K562 (cell line): ENCODE results near the gene PRSS27. TPM values are rescaled to one million over a fixed set of nuclear protein-coding genes. Genes with fewer than 3 reads are reported as not detected.
A peak's percentile ranks its signal among the peaks of the same experiment; 100 is the strongest.

Experiments
- ATAC-seq: fragments of 200-7000 bp; cut with Tn5 transposase; 3 replicates; pipeline ENCODE4 v1.9.1; 2020; ENCODE audit warnings: moderate library complexity
- BruUV-seq: library from RNA; stranded (reverse); fragments of 400-500 nt; replicated peaks from 2 replicates; lab custom pipeline; 2021; lab: Mats Ljungman, UMichigan
- CTCF ChIA-PET: fragments of 300-600 bp; formaldehyde crosslinking; extraction: SDS; loops from one replicate; lab custom pipeline; 2021; ENCODE audit warnings: low intra/inter-chr PET ratio; lab: Yijun Ruan, JAX
- POLR2A ChIA-PET: fragments of 300-600, 350-650 bp; sonication (Branson Sonifier 250); formaldehyde crosslinking; extraction: SDS; loops from one replicate; lab custom pipeline; 2021; ENCODE audit warnings: antibody characterized with exemption, inconsistent platforms; lab: Yijun Ruan, JAX
- DNase-seq, 4 experiments: peaks; one replicate each; pipeline versions ENCODE4 v3.0.0 to v3.0.0-alpha.2; 2011 to 2018; ENCODE audit warnings: low spot score in 3 of 4, mixed read lengths in 3 of 4; ENCODE audit errors: extremely low read depth in 1 of 4
- FAIRE-seq: peaks from 2 replicates; lab custom pipeline; 2011; peaks lifted over from hg19 to GRCh38; lab: Jason Lieb, UNC
- H2AFZ ChIP-seq: 2 replicates; pipeline ENCODE4 v1.6.0; 2011; ENCODE audit warnings: low read depth, low read length, control low read depth, inconsistent platforms
- H3K27ac ChIP-seq: fragments of 200-600 bp; 3 replicates; pipeline ENCODE4 v1.8.0; 2011; ENCODE audit warnings: low read depth, mild to moderate bottlenecking, control low read depth, inconsistent platforms, low read length, moderate library complexity, mixed read lengths; ENCODE audit errors: extremely low read depth
- H3K27me3 ChIP-seq, 2 experiments: fragments of 300-600 bp in 1 of 2; 2 replicates in 1 of 2; 3 replicates in 1 of 2; pipeline versions ENCODE4 v1.6.0 to v1.8.0; 2011; ENCODE audit warnings: inconsistent platforms in 2 of 2, low read length in 2 of 2, mild to moderate bottlenecking in 1 of 2, mixed read lengths in 1 of 2, moderate library complexity in 1 of 2; ENCODE audit not compliant: control insufficient read depth in 2 of 2, insufficient read depth in 2 of 2
- H3K36me3 ChIP-seq: fragments of 300-600 bp; 3 replicates; pipeline ENCODE4 v1.8.0; 2011; ENCODE audit warnings: mild to moderate bottlenecking, low read length, inconsistent platforms; ENCODE audit not compliant: control insufficient read depth, insufficient read depth
- H3K4me1 ChIP-seq, 2 experiments: fragments of 200-600 bp in 1 of 2; replicated peaks in 1 of 2; 2 replicates in 1 of 2; 3 replicates in 1 of 2; pipeline versions ENCODE4 v1.5.1 to v1.8.0; 2011; ENCODE audit warnings: inconsistent platforms in 2 of 2, low read length in 2 of 2, mild to moderate bottlenecking in 1 of 2, mixed read lengths in 1 of 2, moderate library complexity in 1 of 2; ENCODE audit not compliant: control insufficient read depth in 2 of 2, insufficient read depth in 2 of 2
- H3K4me2 ChIP-seq: 2 replicates; pipeline ENCODE4 v1.6.1; 2011; ENCODE audit warnings: low read length, control low read depth, inconsistent platforms, mixed read lengths; ENCODE audit not compliant: insufficient read depth
- H3K4me3 ChIP-seq: fragments of 200-600 bp; sonication (generic), shearing (Covaris generic); 2 replicates; pipeline ENCODE4 v1.5.1; 2016; ENCODE audit warnings: control low read depth, inconsistent platforms
- H3K79me2 ChIP-seq: fragments of 200-600 bp; 3 replicates; pipeline ENCODE4 v1.8.0; 2011; ENCODE audit warnings: low read length, inconsistent platforms; ENCODE audit not compliant: control insufficient read depth, insufficient read depth
- H3K9ac ChIP-seq, 2 experiments: 2 replicates each; pipeline versions ENCODE4 v1.6.0 to v1.6.1; 2011; ENCODE audit warnings: low read depth in 2 of 2, low read length in 2 of 2, control low read depth in 1 of 2, inconsistent platforms in 1 of 2, mild to moderate bottlenecking in 1 of 2, mixed read lengths in 1 of 2; ENCODE audit not compliant: insufficient read depth in 1 of 2
- H3K9me1 ChIP-seq: one replicate; pipeline ENCODE4 v1.6.0; 2011; ENCODE audit warnings: inconsistent platforms, mild to moderate bottlenecking, low read length, moderate library complexity; ENCODE audit not compliant: control insufficient read depth, insufficient read depth
- H3K9me3 ChIP-seq: replicated peaks from 2 replicates; pipeline ENCODE4 v1.5.1; 2011; ENCODE audit warnings: low read depth, low read length, inconsistent platforms; ENCODE audit not compliant: control insufficient read depth, insufficient read depth
- H4K20me1 ChIP-seq: replicated peaks from 2 replicates; pipeline ENCODE4 v1.6.1; 2011; ENCODE audit warnings: low read length, inconsistent platforms, mixed read lengths; ENCODE audit not compliant: control insufficient read depth, insufficient read depth
- BRD4 ChIP-seq: fragments of 200-600 bp; sonication (generic); IDR thresholded peaks from 2 replicates; pipeline ENCODE4 v1.6.1; 2017; ENCODE audit warnings: inconsistent platforms
- HIVEP1 ChIP-seq: fragments of 250-450 bp; sonication (Bioruptor Pico); IDR thresholded peaks from 2 replicates; pipeline ENCODE4 v1.4.0; 2020; ENCODE audit warnings: mild to moderate bottlenecking
- POLR2G ChIP-seq: fragments of 200-400 bp; formaldehyde crosslinking; IDR thresholded peaks from 2 replicates; pipeline ENCODE4 v1.6.1; 2017; ENCODE audit warnings: low read depth, mild to moderate bottlenecking, antibody characterized with exemption, low read length, moderate library complexity
- PYGO2 ChIP-seq: fragments of 450-650 bp; IDR thresholded peaks from 2 replicates; pipeline ENCODE4 v1.6.1; 2016; ENCODE audit warnings: mild to moderate bottlenecking, missing genetic modification characterization, moderate library complexity, missing compliant biosample characterization
- RAD51 ChIP-seq: fragments of 450-650 bp; IDR thresholded peaks from 2 replicates; pipeline ENCODE4 v1.7.1; 2016; ENCODE audit warnings: low read depth, mild to moderate bottlenecking, borderline replicate concordance
- TGIF2 ChIP-seq: sonication (generic); formaldehyde crosslinking; IDR thresholded peaks from 2 replicates; pipeline ENCODE4 v1.8.1; 2022; ENCODE audit warnings: mild to moderate bottlenecking, missing genetic modification reagents, moderate library complexity
- ZNF274 ChIP-seq: IDR thresholded peaks from 2 replicates; pipeline ENCODE4 v1.6.1; 2011; ENCODE audit warnings: low read depth, mild to moderate bottlenecking, low read length, moderate library complexity, borderline replicate concordance
- ZNF583 ChIP-seq: fragments of 250-450 bp; sonication (Bioruptor Pico); IDR thresholded peaks from 2 replicates; pipeline ENCODE4 v1.4.0; 2020
- WGBS: fragments of 100-300 bp; shearing (Covaris generic); methylation state at CpG from one replicate; pipeline ENCODE4 v1.1.6; 2016; ENCODE audit warnings: low coverage, mixed read lengths; ENCODE audit not compliant: insufficient coverage; ENCODE audit errors: missing lambda C conversion rate; 5-methylcytosine and 5-hydroxymethylcytosine counted together
- in situ Hi-C: fragments of 300-500 bp; cut with MboI; formaldehyde crosslinking; loops from 4 replicates; pipeline ENCODE4 v1.15.0; 2018; ENCODE audit warnings: inconsistent platforms, mixed read lengths
- intact Hi-C: fragments of 100-400 bp; cut with micrococcal nuclease; formaldehyde crosslinking; loops from 2 replicates; pipeline ENCODE4 v1.14.2; 2022
- polyA plus RNA-seq, 8 experiments: library from polyadenylated mRNA; depleted of rRNA in 4 of 8; stranded (reverse) in 5 of 8; unstranded in 3 of 8; fragments of >200 nt; fragmentation: Nextera tagmentation in 2 of 8; fragmentation: Illumina TruSeq in 1 of 8; extraction: Ambion mirVana in 2 of 8; extraction: Trizol in 1 of 8; gene quantifications; 2 replicates each; pipeline versions ENCODE4 v1.2.1 to v1.2.3, GENCODE V29; 2011 to 2014; ENCODE audit warnings: inconsistent platforms in 1 of 8, missing spikeins in 1 of 8
- total RNA-seq, 7 experiments: library from RNA; depleted of rRNA in 6 of 7; stranded (reverse); fragments of >200 nt in 6 of 7; fragmentation: Illumina TruSeq in 2 of 7; extraction: Trizol in 2 of 7; gene quantifications; 2 replicates each; pipeline versions ENCODE4 v1.2.1 to v1.2.3, GENCODE V29; 2011 to 2021; ENCODE audit warnings: low replicate concordance in 1 of 7
- TF ChIP-seq, protein P1 (sequence below): fragments of 450-650 bp; IDR thresholded peaks from 2 replicates; pipeline ENCODE4 v1.6.1; 2018; ENCODE audit warnings: mild to moderate bottlenecking, low read depth; ENCODE audit not compliant: partially characterized antibody
- TF ChIP-seq, protein P2 (sequence below): fragments of 450-650 bp; IDR thresholded peaks from 2 replicates; pipeline ENCODE4 v1.7.0; 2016; ENCODE audit warnings: borderline replicate concordance
- TF ChIP-seq, protein P3 (sequence below): fragments of 250-450 bp; sonication (Bioruptor Pico); IDR thresholded peaks from 2 replicates; pipeline ENCODE4 v1.5.0; 2020; ENCODE audit warnings: mild to moderate bottlenecking
- TF ChIP-seq, protein P4 (sequence below): fragments of 450-650 bp; IDR thresholded peaks from 2 replicates; pipeline ENCODE4 v1.6.1; 2016

The PRSS27 gene
- total and polyA plus RNA-seq, 9 of the 15 experiments (the other 6 are each of a cell fraction or from before 2014, with no cell fraction given): 0.09 to 0.20 (median 0.17) TPM; not detected in 5

DNA sequence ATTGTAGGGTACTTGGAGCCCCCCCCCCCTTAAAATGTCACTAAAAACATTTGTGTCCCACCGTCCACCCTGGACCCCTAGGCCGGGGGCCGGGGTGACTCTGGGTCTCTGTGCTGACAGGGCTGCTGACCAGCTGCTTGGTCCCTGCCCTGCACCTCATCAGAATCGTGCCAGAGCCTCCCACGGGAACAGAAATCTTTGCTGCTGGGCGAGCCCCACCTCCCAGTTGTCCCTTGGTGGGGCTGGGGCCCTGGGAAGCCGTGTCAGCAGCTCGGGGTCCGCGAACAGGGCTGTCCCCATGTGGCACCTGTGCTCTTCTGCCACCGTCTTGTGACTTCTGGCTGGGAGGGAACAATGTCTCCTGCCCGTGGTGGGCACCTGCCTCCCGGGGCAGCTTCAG, 19.2 kb downstream of the PRSS27 start (continued):
- TF ChIP-seq ZNF274: no peak
- TF ChIP-seq TGIF2 (CRISPR knock-in tag): no peak
- TF ChIP-seq ZNF583: no peak
- no peak for TF ChIP-seq HIVEP1 (CRISPR knock-in tag)
- TF ChIP-seq, protein P1, sequence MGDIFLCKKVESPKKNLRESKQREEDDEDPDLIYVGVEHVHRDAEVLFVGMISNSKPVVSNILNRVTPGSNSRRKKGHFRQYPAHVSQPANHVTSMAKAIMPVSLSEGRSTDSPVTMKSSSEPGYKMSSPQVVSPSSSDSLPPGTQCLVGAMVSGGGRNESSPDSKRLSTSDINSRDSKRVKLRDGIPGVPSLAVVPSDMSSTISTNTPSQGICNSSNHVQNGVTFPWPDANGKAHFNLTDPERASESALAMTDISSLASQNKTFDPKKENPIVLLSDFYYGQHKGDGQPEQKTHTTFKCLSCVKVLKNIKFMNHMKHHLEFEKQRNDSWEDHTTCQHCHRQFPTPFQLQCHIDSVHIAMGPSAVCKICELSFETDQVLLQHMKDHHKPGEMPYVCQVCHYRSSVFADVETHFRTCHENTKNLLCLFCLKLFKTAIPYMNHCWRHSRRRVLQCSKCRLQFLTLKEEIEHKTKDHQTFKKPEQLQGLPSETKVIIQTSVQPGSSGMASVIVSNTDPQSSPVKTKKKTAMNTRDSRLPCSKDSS: no peak
- TF ChIP-seq, all 486 proteins: peak for 0

DNA sequence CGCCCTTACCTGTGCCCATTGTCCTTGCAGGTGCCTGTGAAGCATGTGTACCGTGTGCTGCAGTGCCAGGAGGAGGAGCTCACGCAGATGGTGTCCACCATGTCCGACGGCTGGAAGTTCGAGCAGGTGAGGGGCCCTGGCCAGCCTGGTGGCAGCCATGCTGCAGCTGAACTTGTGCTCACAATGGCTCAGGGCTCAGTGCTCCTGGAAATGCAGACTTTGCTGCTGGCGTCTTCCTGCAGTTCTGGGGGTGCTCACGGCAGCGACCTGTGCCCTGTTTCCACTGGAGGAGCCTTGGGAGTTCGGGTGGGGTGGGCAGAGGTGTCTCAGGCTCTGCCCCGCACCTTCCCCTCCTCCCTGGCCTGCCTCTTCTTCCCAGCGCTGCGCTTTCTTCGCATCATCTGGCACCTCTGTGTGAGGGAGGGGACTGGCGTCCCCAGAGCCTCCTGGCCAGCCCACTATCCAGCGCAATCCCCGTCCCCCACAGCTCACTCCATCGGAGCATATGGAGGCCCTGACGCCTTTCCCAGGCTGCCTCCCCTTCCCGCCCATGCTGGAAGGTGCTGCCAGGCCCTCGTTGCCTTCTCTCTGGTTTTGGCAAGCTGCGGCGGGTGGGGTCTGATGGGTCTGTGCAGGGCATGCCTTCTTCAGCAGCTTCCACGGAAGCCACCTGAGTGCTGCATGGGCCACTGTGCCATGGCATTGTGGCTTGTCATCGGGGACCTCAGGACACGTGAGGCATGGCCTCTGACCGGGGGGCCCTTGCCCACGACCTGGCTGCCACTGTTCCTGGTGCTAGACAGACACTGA, 20.0 kb downstream of the PRSS27 start:
- Histone ChIP-seq H2AFZ (no peak overlapping the region), H3K4me3 (no peak overlapping the region), H3K9me3 (no peaks in the 10 kb centered on the region), H3K9ac (peak overlapping the region in 1 of 2 experiments; percentile 71; a peak in 1 of 4 replicates), H3K27ac (no peak overlapping the region), H3K4me1 (peaks cover 0 to 22% of the 10 kb centered on the region in 2 experiments; a peak in 1 of 5 replicates), H3K79me2 (no peaks in the 10 kb centered on the region), H3K27me3 (no peaks in the 10 kb centered on the region), H3K9me1 (peaks cover 2% of the 10 kb centered on the region), H3K36me3 (peaks cover 73% of the 10 kb centered on the region; the same call in 2 of the 3 replicates), H4K20me1 (no peaks in the 10 kb centered on the region; the same call in 1 of the 2 replicates), H3K4me2 (no peak overlapping the region)
- intact Hi-C loops (no loop called here), in situ Hi-C loops (no loop called here)
- ChIA-PET POLR2A (interaction anchor here (0.6 kb wide), 2 partner anchors 226 to 455 kb away, joined by 3 read pairs; no protein-coding TSS in a partner anchor), CTCF (no interaction called here)
- FAIRE-seq (no peak), DNase-seq (no peak), ATAC-seq (no peak)
- peak; percentile 10; the same call in 1 of the 2 replicates for TF ChIP-seq POLR2G
- TF ChIP-seq BRD4: no peak
- TF ChIP-seq, protein P2, sequence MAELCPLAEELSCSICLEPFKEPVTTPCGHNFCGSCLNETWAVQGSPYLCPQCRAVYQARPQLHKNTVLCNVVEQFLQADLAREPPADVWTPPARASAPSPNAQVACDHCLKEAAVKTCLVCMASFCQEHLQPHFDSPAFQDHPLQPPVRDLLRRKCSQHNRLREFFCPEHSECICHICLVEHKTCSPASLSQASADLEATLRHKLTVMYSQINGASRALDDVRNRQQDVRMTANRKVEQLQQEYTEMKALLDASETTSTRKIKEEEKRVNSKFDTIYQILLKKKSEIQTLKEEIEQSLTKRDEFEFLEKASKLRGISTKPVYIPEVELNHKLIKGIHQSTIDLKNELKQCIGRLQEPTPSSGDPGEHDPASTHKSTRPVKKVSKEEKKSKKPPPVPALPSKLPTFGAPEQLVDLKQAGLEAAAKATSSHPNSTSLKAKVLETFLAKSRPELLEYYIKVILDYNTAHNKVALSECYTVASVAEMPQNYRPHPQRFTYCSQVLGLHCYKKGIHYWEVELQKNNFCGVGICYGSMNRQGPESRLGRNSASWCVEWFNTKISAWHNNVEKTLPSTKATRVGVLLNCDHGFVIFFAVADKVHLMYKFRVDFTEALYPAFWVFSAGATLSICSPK: no peak
- TF ChIP-seq, protein P3, sequence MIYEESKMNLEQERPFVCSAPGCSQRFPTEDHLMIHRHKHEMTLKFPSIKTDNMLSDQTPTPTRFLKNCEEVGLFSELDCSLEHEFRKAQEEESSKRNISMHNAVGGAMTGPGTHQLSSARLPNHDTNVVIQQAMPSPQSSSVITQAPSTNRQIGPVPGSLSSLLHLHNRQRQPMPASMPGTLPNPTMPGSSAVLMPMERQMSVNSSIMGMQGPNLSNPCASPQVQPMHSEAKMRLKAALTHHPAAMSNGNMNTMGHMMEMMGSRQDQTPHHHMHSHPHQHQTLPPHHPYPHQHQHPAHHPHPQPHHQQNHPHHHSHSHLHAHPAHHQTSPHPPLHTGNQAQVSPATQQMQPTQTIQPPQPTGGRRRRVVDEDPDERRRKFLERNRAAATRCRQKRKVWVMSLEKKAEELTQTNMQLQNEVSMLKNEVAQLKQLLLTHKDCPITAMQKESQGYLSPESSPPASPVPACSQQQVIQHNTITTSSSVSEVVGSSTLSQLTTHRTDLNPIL (CRISPR knock-in tag): no peak
- no peak for TF ChIP-seq PYGO2
- TF ChIP-seq RAD51: no peak
- TF ChIP-seq, protein P4, sequence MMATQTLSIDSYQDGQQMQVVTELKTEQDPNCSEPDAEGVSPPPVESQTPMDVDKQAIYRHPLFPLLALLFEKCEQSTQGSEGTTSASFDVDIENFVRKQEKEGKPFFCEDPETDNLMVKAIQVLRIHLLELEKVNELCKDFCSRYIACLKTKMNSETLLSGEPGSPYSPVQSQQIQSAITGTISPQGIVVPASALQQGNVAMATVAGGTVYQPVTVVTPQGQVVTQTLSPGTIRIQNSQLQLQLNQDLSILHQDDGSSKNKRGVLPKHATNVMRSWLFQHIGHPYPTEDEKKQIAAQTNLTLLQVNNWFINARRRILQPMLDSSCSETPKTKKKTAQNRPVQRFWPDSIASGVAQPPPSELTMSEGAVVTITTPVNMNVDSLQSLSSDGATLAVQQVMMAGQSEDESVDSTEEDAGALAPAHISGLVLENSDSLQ: no peak
- WGBS: 90% methylated on average over 26 of the region's 28 CpGs
- no TSS peak for BruUV-seq
